HT-29 (cell line): ENCODE results near the gene TFE3. TPM values are rescaled to one million over a fixed set of nuclear protein-coding genes. Genes with fewer than 3 reads are reported as not detected.
A peak's percentile ranks its signal among the peaks of the same experiment; 100 is the strongest.
"Not testable (repeated sequence)": the region's sequence is repeated elsewhere in the genome, so short reads cannot be mapped to it uniquely, and the experiment has no call there.

ENCODE experiments used
- DNase-seq: peaks from one replicate; pipeline ENCODE4 v3.0.0-alpha.2; 2015; ENCODE audit warnings: low spot score
- small RNA-seq: library from RNA; depleted of rRNA; stranded (forward); fragments of <200 nt; gene quantifications from one replicate; pipeline ENCODE3, GENCODE V24; 2014
- total RNA-seq: library from RNA; depleted of rRNA; stranded (reverse); fragments of >200 nt; shearing (Covaris generic); gene quantifications from 2 replicates; pipeline ENCODE4 v1.2.3, GENCODE V29; 2014; rRNA removed

The TFE3 gene
- total RNA-seq, 1 experiment from 2014 or later: 53.6 TPM

- DNase-seq: peak; percentile 28
These were observed 41.6 kb downstream of the TFE3 start for GRCh38 chrX:49001521-49002090.

- no peak for DNase-seq
These were observed 42.5 kb downstream of the TFE3 start for GRCh38 chrX:49000636-49001035.

GRCh38 chrX:48999030-48999429 lies 44.1 kb downstream of the TFE3 start:
- no peak for DNase-seq

GRCh38 chrX:48998391-48998790 lies 44.8 kb downstream of the TFE3 start:
- DNase-seq: no peak

GRCh38 chrX:48997865-48998264 lies 45.3 kb downstream of the TFE3 start:
- DNase-seq: no peak

DNA sequence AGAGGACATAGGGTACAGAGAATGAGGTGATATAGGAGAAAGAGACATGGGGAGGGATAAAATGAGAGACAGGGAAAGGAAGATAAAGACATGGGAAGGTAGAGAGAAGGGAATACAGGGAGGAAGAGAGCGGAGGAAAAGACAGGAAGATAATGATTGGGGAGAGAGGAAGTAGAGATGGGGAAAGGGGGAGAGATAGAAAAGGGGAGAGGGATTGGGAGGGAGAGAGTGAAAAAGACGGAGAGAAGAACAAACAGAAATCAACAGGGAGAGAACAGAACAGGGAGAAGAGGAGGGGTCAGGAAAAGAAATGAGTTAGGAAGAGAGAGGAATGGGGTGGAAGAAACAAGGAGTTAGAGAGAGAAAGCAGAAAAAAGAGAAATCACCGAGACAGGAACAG lies 45.7 kb downstream of the TFE3 start:
- DNase-seq: no peak

GRCh38 chrX:48996969-48997368 lies 46.2 kb downstream of the TFE3 start:
- no peak for DNase-seq

DNA sequence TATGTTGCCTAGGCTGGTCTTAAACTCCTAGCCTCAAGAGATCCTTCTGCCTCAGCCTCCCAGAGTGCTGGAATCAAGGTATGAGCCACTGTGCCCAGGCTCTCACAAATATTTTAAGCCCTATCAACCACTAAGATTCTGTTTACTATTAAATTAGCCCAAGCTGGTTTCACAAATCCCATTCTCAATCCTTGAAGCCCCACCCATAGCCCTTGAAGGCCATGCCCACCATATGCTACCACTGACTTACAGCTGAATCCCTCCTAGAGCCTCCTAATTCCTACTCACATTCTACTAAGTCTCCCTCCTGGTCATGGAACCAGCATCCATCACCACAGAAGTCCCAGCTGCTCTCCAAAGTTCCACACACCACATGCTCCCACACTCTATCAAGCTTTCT lies 50.8 kb downstream of the TFE3 start:
- DNase-seq: no peak

DNA sequence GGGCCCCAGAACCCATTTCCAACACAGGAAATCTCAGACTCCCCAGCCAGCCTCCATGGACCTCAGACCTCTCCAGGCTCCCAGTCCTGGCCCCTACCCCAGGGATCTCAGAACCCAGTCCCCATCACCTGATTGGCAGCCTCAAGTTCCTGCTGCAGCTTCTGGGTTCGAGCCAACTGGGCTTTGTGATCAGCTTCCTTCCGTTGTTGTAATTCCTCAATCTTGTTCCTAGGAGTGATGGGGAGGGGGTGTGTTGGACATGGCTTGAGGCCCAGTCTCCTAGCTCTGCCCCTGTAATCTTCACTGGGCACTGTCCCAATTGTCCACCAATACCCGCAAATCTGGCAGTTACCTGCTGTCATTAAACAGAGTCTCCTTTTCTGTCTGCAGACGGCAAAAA lies 53.7 kb downstream of the TFE3 start:
- DNase-seq: no peak

GRCh38 chrX:48983896-48984295 lies 59.3 kb downstream of the TFE3 start:
- DNase-seq: no peak

DNA sequence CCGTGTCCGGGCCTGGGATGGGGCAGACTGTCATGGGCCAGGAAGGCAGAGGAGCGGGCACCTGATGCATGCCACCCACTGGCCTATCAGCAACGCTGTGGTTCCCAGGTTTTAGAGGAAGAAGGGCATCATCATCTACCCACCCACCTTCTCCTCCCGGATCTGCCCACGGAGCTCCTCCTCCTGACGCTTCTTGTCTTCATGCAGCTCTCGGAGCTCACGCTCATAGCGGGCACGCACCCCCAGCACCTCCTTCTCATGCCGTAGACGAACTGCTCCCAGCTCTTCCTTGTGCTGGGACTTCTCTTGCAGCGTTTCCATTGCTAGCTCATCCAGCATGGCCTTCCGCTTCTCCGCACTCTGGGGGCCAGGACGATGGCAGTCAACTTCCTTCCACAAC lies 60.1 kb downstream of the TFE3 start:
- DNase-seq: no peak

DNA sequence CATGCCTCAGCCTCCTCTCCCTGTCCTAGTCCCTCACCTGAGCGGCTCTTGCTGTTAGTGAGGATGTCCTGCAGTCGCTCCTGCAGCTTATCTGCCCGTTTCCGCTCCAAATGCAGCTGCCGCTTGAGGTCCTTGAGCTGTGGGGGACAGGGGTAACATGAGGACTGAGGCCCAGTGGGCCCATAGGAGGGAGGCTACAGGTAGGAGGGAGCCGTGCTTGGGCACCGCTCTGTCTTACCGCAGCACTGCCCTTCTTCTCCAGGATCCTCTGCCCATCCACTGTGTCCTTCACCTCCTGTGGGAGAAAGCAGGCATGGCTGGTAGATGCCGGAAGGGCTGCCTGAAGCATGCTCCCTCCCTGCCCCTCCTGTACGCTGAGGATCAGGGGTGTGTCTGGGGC lies 62.0 kb downstream of the TFE3 start:
- no peak for DNase-seq

DNA sequence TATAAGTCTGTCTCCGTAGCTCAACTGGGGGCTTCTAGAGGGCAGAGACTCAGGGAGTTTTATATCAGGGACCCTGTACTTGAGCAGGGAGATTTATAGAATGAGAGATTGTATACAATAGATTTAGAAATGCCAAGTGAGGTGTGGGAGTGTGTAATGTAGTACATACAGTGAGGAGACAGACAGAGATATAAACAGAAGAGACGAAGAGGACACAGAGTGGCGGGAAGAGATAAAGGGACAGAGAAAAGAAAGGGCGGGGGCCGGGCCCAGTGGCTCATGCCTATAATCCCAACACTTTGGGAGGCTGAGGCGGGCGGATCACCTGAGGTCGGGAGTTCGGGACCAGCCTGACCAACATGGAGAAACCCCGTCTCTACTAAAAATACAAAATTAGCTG lies 62.8 kb downstream of the TFE3 start:
- not testable (repeated sequence) for DNase-seq

Small RNAs within 50 kb of the gene (small RNA-seq; reads per million reads assigned to genes)
- not detected for gene RNU4-52P

Other genes starting within 250 kb of the TFE3 start
- 60.6 and 65.2 TPM in 2 replicates for gene HDAC6, start 241.3 kb downstream of the TFE3 start, total RNA-seq
- not detected in 2 replicates for gene ERAS, start 216.8 kb downstream of the TFE3 start, total RNA-seq
- gene PCSK1N, start 207.7 kb downstream of the TFE3 start, total RNA-seq: not detected in 2 replicates
- 127 and 148 TPM in 2 replicates for gene TIMM17B, start 145.6 kb downstream of the TFE3 start, total RNA-seq
- gene PQBP1, start 145.4 kb downstream of the TFE3 start, total RNA-seq: 86.3 and 97.5 TPM in 2 replicates
- gene SLC35A2, start 131.7 kb downstream of the TFE3 start, total RNA-seq: 66.8 and 75.0 TPM in 2 replicates
- 13.4 and 14.9 TPM in 2 replicates for gene PIM2, start 124.3 kb downstream of the TFE3 start, total RNA-seq
- 42.8 and 48.6 TPM in 2 replicates for gene OTUD5, start 85.8 kb downstream of the TFE3 start, total RNA-seq
- 0.18 TPM in 1 of 2 replicates, not detected in the other for gene KCND1, start 71.5 kb downstream of the TFE3 start, total RNA-seq
- gene GRIPAP1, start 41.1 kb downstream of the TFE3 start, total RNA-seq: 24.6 and 26.4 TPM in 2 replicates
- 10.6 and 12.6 TPM in 2 replicates for gene CCDC120, start 15.6 kb upstream of the TFE3 start, total RNA-seq
- 0.15 and 0.57 TPM in 2 replicates for gene PRAF2, start 30.6 kb upstream of the TFE3 start, total RNA-seq
- 46.5 and 65.5 TPM in 2 replicates for gene WDR45, start 36.5 kb upstream of the TFE3 start, total RNA-seq
- gene GPKOW, start 80.4 kb upstream of the TFE3 start, total RNA-seq: 39.4 and 41.6 TPM in 2 replicates
- 12.6 and 13.6 TPM in 2 replicates for gene MAGIX, start 119.4 kb upstream of the TFE3 start, total RNA-seq
- 27.3 and 28.1 TPM in 2 replicates for gene PLP2, start 128.5 kb upstream of the TFE3 start, total RNA-seq
- 19.0 and 22.3 TPM in 2 replicates for gene PRICKLE3, start 143.0 kb upstream of the TFE3 start, total RNA-seq
- gene SYP, start 156.8 kb upstream of the TFE3 start, total RNA-seq: 0.61 and 1.1 TPM in 2 replicates
- not detected in 2 replicates for gene CACNA1F, start 190.0 kb upstream of the TFE3 start, total RNA-seq
- gene CCDC22, start 192.1 kb upstream of the TFE3 start, total RNA-seq: 25.0 and 27.7 TPM in 2 replicates
- not detected in 2 replicates for gene FOXP3, start 221.4 kb upstream of the TFE3 start, total RNA-seq
- gene PPP1R3F, start 226.4 kb upstream of the TFE3 start, total RNA-seq: 7.2 and 7.3 TPM in 2 replicates